Endothelial cell of umbilical vein (primary cell): ENCODE measurements around the gene MASTL. TPM values are rescaled to one million over a fixed set of nuclear protein-coding genes. Genes with fewer than 3 reads are reported as not detected.

Experiments used
- BruUV-seq: library from RNA; stranded (reverse); fragments of 400-500 nt; replicated peaks from 2 replicates; lab custom pipeline; 2021; lab: Mats Ljungman, UMichigan
- CTCF ChIA-PET: fragments of 300-600, 350-600 bp; sonication (Branson Sonifier 250); formaldehyde crosslinking; loops from one replicate; lab custom pipeline; 2021; ENCODE audit warnings: antibody characterized with exemption, inconsistent platforms; lab: Charles Lee
- POLR2A ChIA-PET: fragments of 300-600, 350-600 bp; sonication (Branson Sonifier 250); formaldehyde crosslinking; loops from one replicate; lab custom pipeline; 2021; ENCODE audit warnings: antibody characterized with exemption, inconsistent platforms; lab: Charles Lee
- DNase-seq: peaks from one replicate; pipeline ENCODE4 v3.0.0-alpha.2; 2011; ENCODE audit warnings: low read depth, low spot score
- FAIRE-seq: peaks from 2 replicates; lab custom pipeline; 2011; peaks lifted over from hg19 to GRCh38; lab: Jason Lieb, UNC
- H2AFZ ChIP-seq: 2 replicates; pipeline ENCODE4 v1.6.0; 2012; ENCODE audit warnings: low read depth, low read length, control low read depth, inconsistent platforms
- H3K27ac ChIP-seq: 2 replicates; pipeline ENCODE4 v1.5.1; 2011; ENCODE audit warnings: low read depth, mild to moderate bottlenecking, control low read depth, low read length, moderate library complexity; ENCODE audit not compliant: insufficient read depth
- H3K27me3 ChIP-seq, 2 experiments: 2 replicates each; pipeline versions ENCODE4 v1.6.0 to v1.6.1; 2011; ENCODE audit warnings: low read length in 2 of 2, mixed read lengths in 1 of 2; ENCODE audit not compliant: control insufficient read depth in 2 of 2, insufficient read depth in 2 of 2
- H3K36me3 ChIP-seq, 2 experiments: 2 replicates in 1 of 2; 3 replicates in 1 of 2; pipeline ENCODE4 v1.5.1; 2011; ENCODE audit warnings: low read length in 2 of 2, mild to moderate bottlenecking in 1 of 2, moderate library complexity in 1 of 2; ENCODE audit not compliant: control insufficient read depth in 2 of 2, insufficient read depth in 2 of 2; ENCODE audit errors: extremely low read depth in 1 of 2
- H3K4me1 ChIP-seq: 3 replicates; pipeline ENCODE4 v1.5.1; 2011; ENCODE audit warnings: mild to moderate bottlenecking, low read length; ENCODE audit not compliant: control insufficient read depth, insufficient read depth; ENCODE audit errors: extremely low read depth
- H3K4me2 ChIP-seq: 2 replicates; pipeline ENCODE4 v1.6.1; 2011; ENCODE audit warnings: low read length, control low read depth, mixed read lengths; ENCODE audit not compliant: insufficient read depth
- H3K4me3 ChIP-seq, 3 experiments: fragments of 200-600 bp in 1 of 3; sonication (generic), shearing (Covaris generic) in 1 of 3; replicated peaks in 1 of 3; 2 replicates each; pipeline ENCODE4 v1.5.1; 2011 to 2016; ENCODE audit warnings: control low read depth in 3 of 3, low read length in 3 of 3, mild to moderate bottlenecking in 2 of 3, inconsistent platforms in 1 of 3, low read depth in 1 of 3, moderate library complexity in 1 of 3; ENCODE audit not compliant: insufficient read depth in 1 of 3
- H3K79me2 ChIP-seq: 2 replicates; pipeline ENCODE4 v1.6.0; 2012; ENCODE audit warnings: low read length, inconsistent platforms; ENCODE audit not compliant: control insufficient read depth, insufficient read depth
- H3K9ac ChIP-seq: replicated peaks from 2 replicates; pipeline ENCODE3; 2011; ENCODE audit warnings: low read length, control low read depth; ENCODE audit not compliant: insufficient read depth; ENCODE audit errors: extremely low read depth
- H3K9me1 ChIP-seq: replicated peaks from 3 replicates; pipeline ENCODE4 v1.6.0; 2011; ENCODE audit warnings: mild to moderate bottlenecking, low read length; ENCODE audit not compliant: control insufficient read depth, insufficient read depth; ENCODE audit errors: extremely low read depth
- H3K9me3 ChIP-seq: replicated peaks from 2 replicates; pipeline ENCODE4 v1.5.1; 2012; ENCODE audit warnings: low read length, inconsistent platforms; ENCODE audit not compliant: control insufficient read depth, insufficient read depth
- H4K20me1 ChIP-seq: replicated peaks from 2 replicates; pipeline ENCODE3; 2011; ENCODE audit warnings: mild to moderate bottlenecking, low read length; ENCODE audit not compliant: control insufficient read depth, insufficient read depth; ENCODE audit errors: extremely low read depth
- EZH2 ChIP-seq: IDR thresholded peaks from 2 replicates; pipeline ENCODE4 v1.6.1; 2012; ENCODE audit warnings: borderline replicate concordance, low read depth, mild to moderate bottlenecking, moderate library complexity, low read length, inconsistent platforms; ENCODE audit not compliant: severe bottlenecking
- FOS ChIP-seq: IDR thresholded peaks from 2 replicates; pipeline ENCODE4 v1.6.1; 2011; ENCODE audit warnings: mild to moderate bottlenecking, low read length, moderate library complexity, borderline replicate concordance; ENCODE audit not compliant: insufficient read depth
- GATA2 ChIP-seq: IDR thresholded peaks from 2 replicates; pipeline ENCODE4 v1.7.0; 2011; ENCODE audit warnings: low read depth, mild to moderate bottlenecking, moderate library complexity, mixed read lengths, low read length; ENCODE audit not compliant: insufficient read length, insufficient read depth
- JUN ChIP-seq: IDR thresholded peaks from 2 replicates; pipeline ENCODE4 v1.6.1; 2011; ENCODE audit warnings: borderline replicate concordance, low read depth; ENCODE audit not compliant: insufficient read length, insufficient read depth
- MYC ChIP-seq: IDR thresholded peaks from one replicate; pipeline ENCODE4 v1.6.1; 2011; ENCODE audit warnings: mild to moderate bottlenecking, low read depth, low read length
- POLR2A ChIP-seq: IDR thresholded peaks from 2 replicates; pipeline ENCODE4 v1.6.1; 2012; ENCODE audit warnings: low read depth, mild to moderate bottlenecking, control low read depth, low read length
- POLR2AphosphoS5 ChIP-seq: IDR thresholded peaks from 2 replicates; pipeline ENCODE4 v1.6.1; 2012; ENCODE audit warnings: low read depth, mild to moderate bottlenecking, control low read depth, low read length, moderate library complexity; ENCODE audit not compliant: insufficient read depth
- dilution Hi-C: fragments of 300-500 bp; cut with MboI; formaldehyde crosslinking; loops from one replicate; pipeline ENCODE4 v1.15.0; 2019; ENCODE audit warnings: low sequenced_read_pairs; ENCODE audit not compliant: extremely low pct_ligation_motif_present
- intact Hi-C: fragments of 100-400 bp; cut with micrococcal nuclease; formaldehyde crosslinking; loops from one replicate; pipeline ENCODE4 v1.10.0; 2022
- polyA plus RNA-seq, 4 experiments: library from polyadenylated mRNA; depleted of rRNA in 3 of 4; stranded (reverse) in 3 of 4; unstranded in 1 of 4; fragments of >200 nt; gene quantifications; 2 replicates each; pipeline versions ENCODE4 v1.2.1 to v1.2.3, GENCODE V29; 2011 to 2012; ENCODE audit warnings: missing spikeins in 1 of 4
- total RNA-seq: library from RNA; stranded (reverse); gene quantifications from 2 replicates; pipeline ENCODE4 v1.2.3, GENCODE V29; 2021
- TF ChIP-seq, protein P1 (sequence below), 2 donors: IDR thresholded peaks; 1 replicate in 1 of 2; 2 replicates in 1 of 2; pipeline ENCODE4 v1.5.1; 2011; ENCODE audit warnings: low read length in 2 of 2, mild to moderate bottlenecking in 2 of 2, moderate library complexity in 2 of 2, control low read depth in 1 of 2, inconsistent platforms in 1 of 2, low read depth in 1 of 2; ENCODE audit not compliant: insufficient read depth in 1 of 2; ENCODE audit errors: extremely low read depth in 1 of 2
- TF ChIP-seq, protein P2 (sequence below): IDR thresholded peaks from 2 replicates; pipeline ENCODE4 v1.6.1; 2011; ENCODE audit not compliant: insufficient read depth, insufficient read length

MASTL gene
- total and polyA plus RNA-seq, 2 donors (not counting 3 experiments of a cell fraction or from before 2014, with no cell fraction given): 5.4 to 17.8 TPM

GRCh38 chr10:27203806-27204205 lies 48.7 kb downstream of the MASTL start:
- ChIA-PET CTCF (no interaction called here), POLR2A (no interaction called here)
- H3K4me1 ChIP-seq: no peaks in the 10 kb centered on the region
- no peak overlapping the region for H2AFZ ChIP-seq
- no peak for DNase-seq
- no peaks in the 10 kb centered on the region for H3K79me2 ChIP-seq
- no peaks in the 10 kb centered on the region for H4K20me1 ChIP-seq
- TF ChIP-seq JUN: no peak
- no peak for TF ChIP-seq EZH2
- TF ChIP-seq GATA2: no peak
- no peak for TF ChIP-seq POLR2A
- TF ChIP-seq FOS: no peak
- TF ChIP-seq, protein P1, sequence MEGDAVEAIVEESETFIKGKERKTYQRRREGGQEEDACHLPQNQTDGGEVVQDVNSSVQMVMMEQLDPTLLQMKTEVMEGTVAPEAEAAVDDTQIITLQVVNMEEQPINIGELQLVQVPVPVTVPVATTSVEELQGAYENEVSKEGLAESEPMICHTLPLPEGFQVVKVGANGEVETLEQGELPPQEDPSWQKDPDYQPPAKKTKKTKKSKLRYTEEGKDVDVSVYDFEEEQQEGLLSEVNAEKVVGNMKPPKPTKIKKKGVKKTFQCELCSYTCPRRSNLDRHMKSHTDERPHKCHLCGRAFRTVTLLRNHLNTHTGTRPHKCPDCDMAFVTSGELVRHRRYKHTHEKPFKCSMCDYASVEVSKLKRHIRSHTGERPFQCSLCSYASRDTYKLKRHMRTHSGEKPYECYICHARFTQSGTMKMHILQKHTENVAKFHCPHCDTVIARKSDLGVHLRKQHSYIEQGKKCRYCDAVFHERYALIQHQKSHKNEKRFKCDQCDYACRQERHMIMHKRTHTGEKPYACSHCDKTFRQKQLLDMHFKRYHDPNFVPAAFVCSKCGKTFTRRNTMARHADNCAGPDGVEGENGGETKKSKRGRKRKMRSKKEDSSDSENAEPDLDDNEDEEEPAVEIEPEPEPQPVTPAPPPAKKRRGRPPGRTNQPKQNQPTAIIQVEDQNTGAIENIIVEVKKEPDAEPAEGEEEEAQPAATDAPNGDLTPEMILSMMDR (IDR thresholded peaks at IDR 0.05; ENCODE audit: extremely low read depth in 1 of 2, insufficient read depth in 1 of 2, low read depth in 1 of 2, low read length in 2 of 2): no peak
- TF ChIP-seq MYC: no peak
- TF ChIP-seq, protein P2, sequence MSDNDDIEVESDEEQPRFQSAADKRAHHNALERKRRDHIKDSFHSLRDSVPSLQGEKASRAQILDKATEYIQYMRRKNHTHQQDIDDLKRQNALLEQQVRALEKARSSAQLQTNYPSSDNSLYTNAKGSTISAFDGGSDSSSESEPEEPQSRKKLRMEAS: no peak
- no peak for TF ChIP-seq POLR2AphosphoS5
- FAIRE-seq: no peak
- no TSS peak for BruUV-seq
- no peaks in the 10 kb centered on the region for H3K9me3 ChIP-seq
- dilution Hi-C loops (no loop called here), intact Hi-C loops (no loop called here)
- H3K27ac ChIP-seq: no peak overlapping the region
- no peak overlapping the region for H3K4me2 ChIP-seq
- H3K27me3 ChIP-seq: no peaks in the 10 kb centered on the region
- H3K36me3 ChIP-seq: peaks cover 3 to 8% of the 10 kb centered on the region in 2 experiments
- no peaks in the 10 kb centered on the region for H3K9me1 ChIP-seq
- no peak overlapping the region for H3K9ac ChIP-seq
- H3K4me3 ChIP-seq: no peak overlapping the region
